Astrocyte of the cerebellum (primary cell): ENCODE measurements around the gene KIF25.

ENCODE experiments used
- DNase-seq: peaks from one replicate; pipeline ENCODE4 v3.0.0-alpha.2; 2011; ENCODE audit warnings: low read depth
- H3K4me3 ChIP-seq: 2 replicates; pipeline ENCODE4 v1.5.1; 2011; ENCODE audit warnings: mild to moderate bottlenecking, low read depth, low read length, moderate library complexity
- CTCF ChIP-seq: IDR thresholded peaks from 2 replicates; pipeline ENCODE4 v1.5.1; 2012; ENCODE audit warnings: low read length, low read depth, moderate library complexity, mild to moderate bottlenecking; ENCODE audit errors: missing control alignments
- in situ Hi-C: cut with HindIII; loops from 2 replicates; pipeline ENCODE4 v1.10.0; 2017; ENCODE audit warnings: low sequenced_read_pairs

KIF25 gene

GRCh38 chr6:168090706-168091105, 93.2 kb downstream of the KIF25 start:
- DNase-seq, result no peak
- no peak overlapping the region for H3K4me3 ChIP-seq
- no peak for TF ChIP-seq CTCF
- in situ Hi-C loops, result no loop called here

- no peak for TF ChIP-seq CTCF
- in situ Hi-C loops, result no loop called here
These were observed 94.2 kb downstream of the KIF25 start for GRCh38 chr6:168091381-168092264.

GRCh38 chr6:168092541-168092940, 95.1 kb downstream of the KIF25 start:
- TF ChIP-seq CTCF, result no peak
- no peak overlapping the region for H3K4me3 ChIP-seq
- no peak for DNase-seq
- in situ Hi-C loops, result no loop called here

More at GRCh38 chr6:168091381-168092264, 94.2 kb downstream of the KIF25 start:
- no peak for DNase-seq
- no peak overlapping the region for H3K4me3 ChIP-seq

GRCh38 chr6:168093071-168093505, 95.6 kb downstream of the KIF25 start:
- in situ Hi-C loops, result no loop called here
- no peak for DNase-seq
- no peak overlapping the region for H3K4me3 ChIP-seq
- TF ChIP-seq CTCF, result no peak

GRCh38 chr6:168093634-168094033, 96.2 kb downstream of the KIF25 start:
- DNase-seq, result no peak
- H3K4me3 ChIP-seq, result no peak overlapping the region
- TF ChIP-seq CTCF, result no peak
- in situ Hi-C loops, result no loop called here
